Measurements from ENCODE around the gene MPND. TPM values are rescaled to one million over a fixed set of nuclear protein-coding genes. Genes with fewer than 3 reads are reported as not detected.

MPND gene
- total and polyA plus RNA-seq, 12 donors: 15.2 to 26.6 (median 20.9) TPM

DNA sequence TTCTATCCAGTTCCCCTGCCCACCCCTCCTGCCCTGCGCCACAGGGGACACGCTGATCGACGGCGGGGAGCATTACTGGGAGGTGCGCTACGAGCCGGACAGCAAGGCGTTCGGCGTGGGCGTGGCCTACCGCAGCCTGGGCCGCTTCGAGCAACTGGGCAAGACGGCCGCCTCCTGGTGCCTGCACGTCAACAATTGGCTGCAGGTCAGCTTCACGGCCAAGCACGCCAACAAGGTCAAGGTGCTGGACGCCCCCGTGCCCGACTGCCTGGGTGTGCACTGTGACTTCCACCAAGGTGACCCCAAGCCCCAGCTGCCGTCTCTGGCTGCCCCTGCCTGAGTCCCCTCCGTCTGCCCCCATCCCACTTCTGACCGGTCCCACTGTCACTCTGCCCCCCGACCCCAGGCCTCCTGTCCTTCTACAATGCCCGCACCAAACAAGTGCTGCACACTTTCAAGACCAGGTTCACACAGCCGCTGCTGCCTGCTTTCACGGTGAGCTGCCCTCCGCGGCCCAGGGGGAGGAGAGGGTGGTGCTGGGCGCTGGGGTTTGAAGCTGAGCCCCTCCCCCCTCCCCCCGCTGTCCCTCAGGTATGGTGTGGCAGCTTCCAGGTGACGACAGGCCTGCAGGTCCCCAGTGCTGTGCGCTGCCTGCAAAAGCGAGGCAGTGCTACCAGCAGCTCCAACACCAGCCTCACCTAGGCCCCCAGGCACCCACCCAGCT, 20.3 kb upstream of the MPND start:
- 80 to 82% methylated on average over 37 of the region's 37 CpGs for WGBS, 2 donors
- ATAC-seq: no peak
- Histone ChIP-seq H3K4me3 (no peak overlapping the region), H3K4me1 (peaks cover 0 to 15% (median 14%) of the 10 kb centered on the region in 9 donors), H3K9me3 (peaks cover 0 to 17% (median 0%) of the 10 kb centered on the region in 11 donors), H3K36me3 (no peaks in the 10 kb centered on the region), H3K27ac (no peak overlapping the region), H3K27me3 (peaks cover 0 to 16% (median 0%) of the 10 kb centered on the region in 7 donors)
- TF ChIP-seq, protein P1, sequence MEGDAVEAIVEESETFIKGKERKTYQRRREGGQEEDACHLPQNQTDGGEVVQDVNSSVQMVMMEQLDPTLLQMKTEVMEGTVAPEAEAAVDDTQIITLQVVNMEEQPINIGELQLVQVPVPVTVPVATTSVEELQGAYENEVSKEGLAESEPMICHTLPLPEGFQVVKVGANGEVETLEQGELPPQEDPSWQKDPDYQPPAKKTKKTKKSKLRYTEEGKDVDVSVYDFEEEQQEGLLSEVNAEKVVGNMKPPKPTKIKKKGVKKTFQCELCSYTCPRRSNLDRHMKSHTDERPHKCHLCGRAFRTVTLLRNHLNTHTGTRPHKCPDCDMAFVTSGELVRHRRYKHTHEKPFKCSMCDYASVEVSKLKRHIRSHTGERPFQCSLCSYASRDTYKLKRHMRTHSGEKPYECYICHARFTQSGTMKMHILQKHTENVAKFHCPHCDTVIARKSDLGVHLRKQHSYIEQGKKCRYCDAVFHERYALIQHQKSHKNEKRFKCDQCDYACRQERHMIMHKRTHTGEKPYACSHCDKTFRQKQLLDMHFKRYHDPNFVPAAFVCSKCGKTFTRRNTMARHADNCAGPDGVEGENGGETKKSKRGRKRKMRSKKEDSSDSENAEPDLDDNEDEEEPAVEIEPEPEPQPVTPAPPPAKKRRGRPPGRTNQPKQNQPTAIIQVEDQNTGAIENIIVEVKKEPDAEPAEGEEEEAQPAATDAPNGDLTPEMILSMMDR (IDR thresholded peaks at IDR 0.05): no peak
- no peak for DNase-seq
- intact Hi-C loops (cut with DNase I): loop anchor here in 1 of 10 donors (10.0 kb wide), 1 partner anchor 48 kb away; the partner anchor contains the start of gene SHD

DNA sequence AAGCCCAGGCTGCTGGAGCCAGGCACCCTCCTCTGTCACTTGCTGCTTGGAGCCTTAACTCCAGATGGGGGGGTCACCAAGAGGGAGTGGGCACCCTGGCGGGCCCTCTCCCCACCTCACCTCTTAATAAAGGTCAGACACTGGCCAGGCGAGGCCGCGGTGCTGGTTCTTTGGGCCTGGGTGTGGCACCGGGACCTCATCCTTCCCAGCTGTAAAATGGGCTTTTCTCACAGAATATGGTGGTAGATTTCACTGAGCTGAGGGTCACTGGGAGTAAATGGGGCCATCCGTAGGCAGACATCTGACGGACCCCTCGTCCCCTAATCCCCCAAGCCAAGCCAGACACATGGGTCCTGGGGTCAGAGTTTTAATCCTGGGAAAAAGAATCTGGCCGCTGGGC, 19.7 kb upstream of the MPND start:
- DNase-seq: no peak
- ATAC-seq: no peak
- intact Hi-C loops (cut with DNase I): loop anchor here in 1 of 10 donors (10.0 kb wide), 1 partner anchor 49 kb away; the partner anchor contains the start of gene SHD
- H3K4me3 ChIP-seq: no peak overlapping the region
- TF ChIP-seq, protein P1 (IDR thresholded peaks at IDR 0.05): no peak
- no peaks in the 10 kb centered on the region for H3K36me3 ChIP-seq
- H3K4me1 ChIP-seq: peaks cover 0 to 18% (median 16%) of the 10 kb centered on the region in 9 donors
- WGBS, 2 donors: 89 to 96% methylated on average over 9 of the region's 9 CpGs
- peaks cover 0 to 16% (median 0%) of the 10 kb centered on the region in 7 donors for H3K27me3 ChIP-seq
- no peak overlapping the region for H3K27ac ChIP-seq
- peaks cover 0 to 17% (median 0%) of the 10 kb centered on the region in 11 donors for H3K9me3 ChIP-seq

DNA sequence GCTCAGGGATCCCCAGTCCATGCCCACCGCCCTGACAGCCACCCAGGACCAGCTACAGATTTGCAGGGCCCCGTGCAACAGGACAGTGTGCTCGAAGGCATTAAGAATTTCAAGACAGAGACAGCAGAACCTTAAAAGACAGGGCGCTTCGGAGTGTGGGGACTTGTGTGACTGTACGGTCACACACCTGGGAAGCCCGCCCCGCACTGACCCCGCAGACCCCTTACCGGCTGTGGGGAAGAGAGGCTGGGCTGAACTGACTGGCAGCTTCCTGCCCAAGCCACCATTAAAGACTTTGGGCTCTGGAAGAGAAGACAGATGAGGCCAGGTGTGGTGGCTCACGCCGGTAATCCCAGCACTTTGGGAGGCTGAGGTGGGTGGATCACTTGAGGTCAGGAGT, 19.1 kb upstream of the MPND start:
- TF ChIP-seq, protein P1 (IDR thresholded peaks at IDR 0.05): no peak
- 87 to 91% methylated on average over 12 of the region's 12 CpGs for WGBS, 2 donors

DNA sequence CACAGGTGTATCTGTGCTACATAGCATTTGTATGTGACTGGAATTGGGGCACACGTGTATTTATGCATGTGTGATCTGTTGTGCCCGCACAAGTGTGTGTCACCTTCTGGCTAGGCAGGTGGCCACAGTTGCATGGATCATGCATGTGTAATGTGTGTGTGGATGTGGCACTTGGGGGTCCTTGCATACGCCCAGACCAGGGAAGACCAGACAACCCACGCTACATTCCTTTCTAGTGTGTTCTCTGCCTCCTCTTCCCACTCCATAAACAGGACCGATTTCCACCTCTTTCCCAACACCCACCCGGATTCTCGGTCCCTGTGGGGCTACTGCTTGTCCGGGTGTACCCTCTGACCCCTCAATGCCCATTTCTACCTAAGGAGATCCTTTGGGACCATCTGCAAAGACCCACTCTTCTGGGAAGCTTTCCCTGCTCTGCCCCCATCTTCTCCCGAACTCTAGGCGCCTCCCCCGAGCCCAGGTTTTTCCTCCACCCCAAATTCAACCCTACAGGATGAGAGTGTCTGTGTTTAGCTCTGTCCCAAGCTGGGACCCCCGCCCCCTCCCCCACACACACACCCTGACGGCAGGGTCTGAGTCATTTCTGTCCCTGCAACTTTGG, 17.0 kb upstream of the MPND start:
- WGBS, 2 donors: 57 to 58% methylated on average over 13 of the region's 13 CpGs
- no peak overlapping the region for H3K4me3 ChIP-seq
- H3K4me1 ChIP-seq: peaks cover 0 to 24% (median 21%) of the 10 kb centered on the region in 9 donors
- peaks cover 0 to 14% (median 0%) of the 10 kb centered on the region in 11 donors for H3K9me3 ChIP-seq
- no peak for ATAC-seq
- intact Hi-C loops (cut with DNase I): loop anchor here in 2 of 10 donors (5.0 to 10.0 kb wide), 2 partner anchors 52 to 76 kb away; partner anchors contain the start of genes CHAF1A (in 1 of the 2), SH3GL1 (in 1 of the 2) and SHD (in 1 of the 2)
- no peak overlapping the region for H3K27ac ChIP-seq
- TF ChIP-seq, protein P1 (IDR thresholded peaks at IDR 0.05): no peak
- peaks cover 0 to 16% (median 0%) of the 10 kb centered on the region in 7 donors for H3K27me3 ChIP-seq
- H3K36me3 ChIP-seq: no peaks in the 10 kb centered on the region
- no peak for DNase-seq

More for the DNA sequence above, 19.1 kb upstream of the MPND start:
- H3K27ac ChIP-seq: no peak overlapping the region
- intact Hi-C loops (cut with DNase I): loop anchor here in 1 of 10 donors (10.0 kb wide), 1 partner anchor 49 kb away; the partner anchor contains the start of gene SHD
- peaks cover 0 to 16% (median 0%) of the 10 kb centered on the region in 7 donors for H3K27me3 ChIP-seq
- ATAC-seq: no peak
- H3K36me3 ChIP-seq: no peaks in the 10 kb centered on the region
- H3K9me3 ChIP-seq: peaks cover 0 to 15% (median 0%) of the 10 kb centered on the region in 11 donors
- peaks cover 0 to 23% (median 21%) of the 10 kb centered on the region in 9 donors for H3K4me1 ChIP-seq
- no peak overlapping the region for H3K4me3 ChIP-seq
- no peak for DNase-seq

Measured in heart right ventricle (tissue), 16 donors.